Measurements from ENCODE around the gene SLC27A3. TPM values are rescaled to one million over a fixed set of nuclear protein-coding genes. Genes with fewer than 3 reads are reported as not detected.
A peak's percentile ranks its signal among the peaks of the same experiment; 100 is the strongest.

The SLC27A3 gene
- total and polyA plus RNA-seq, 2 donors (not counting 3 experiments of a cell fraction or from before 2014, with no cell fraction given) = 26.6 to 34.3 TPM

DNA sequence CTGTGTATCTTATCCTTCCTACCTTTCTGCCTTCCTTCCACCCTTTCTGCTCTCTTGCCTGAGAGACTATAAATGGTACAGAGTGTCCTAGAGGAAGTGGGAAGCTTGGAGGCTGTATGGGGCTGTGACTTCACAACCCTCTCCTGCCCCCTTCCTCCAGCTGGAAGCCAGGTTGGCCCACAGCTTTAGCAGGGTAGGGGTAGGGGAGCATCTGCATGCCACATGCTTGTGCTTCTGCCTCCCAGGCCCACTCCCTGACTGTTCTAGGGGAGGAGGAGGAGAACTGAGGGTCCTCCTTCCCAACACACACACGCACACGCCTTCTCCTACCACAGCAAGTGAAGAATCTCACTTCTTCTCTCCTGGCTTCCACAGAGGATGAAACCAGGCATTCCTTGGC lies 3.9 kb upstream of the SLC27A3 start:
- Histone ChIP-seq H3K27ac (ENCODE audit: insufficient read depth, low read depth, low read length) (no peak overlapping the region), H3K79me2 (ENCODE audit: control insufficient read depth, insufficient read depth, low read length) (no peaks in the 10 kb centered on the region), H3K9me1 (replicated peaks; ENCODE audit: control insufficient read depth, extremely low read depth, insufficient read depth, low read length) (no peaks in the 10 kb centered on the region), H3K4me1 (ENCODE audit: control insufficient read depth, extremely low read depth, insufficient read depth, low read length) (peaks cover 49% of the 10 kb centered on the region), H3K4me3 (replicated peaks in 1 of 3; ENCODE audit: insufficient read depth in 1 of 3, low read depth in 1 of 3, low read length in 3 of 3) (no peak overlapping the region), H3K27me3 (ENCODE audit: control insufficient read depth in 2 of 2, insufficient read depth in 2 of 2, low read length in 2 of 2) (no peaks in the 10 kb centered on the region), H3K9ac (replicated peaks; ENCODE audit: extremely low read depth, insufficient read depth, low read length) (no peak overlapping the region), H3K9me3 (replicated peaks; ENCODE audit: control insufficient read depth, insufficient read depth, low read length) (no peaks in the 10 kb centered on the region), H3K4me2 (ENCODE audit: insufficient read depth, low read length) (no peak overlapping the region), H4K20me1 (replicated peaks; ENCODE audit: control insufficient read depth, extremely low read depth, insufficient read depth, low read length) (no peaks in the 10 kb centered on the region), H2AFZ (ENCODE audit: low read depth, low read length) (no peak overlapping the region), H3K36me3 (ENCODE audit: control insufficient read depth in 2 of 2, extremely low read depth in 1 of 2, insufficient read depth in 2 of 2, low read length in 2 of 2) (peaks cover 5 to 19% of the 10 kb centered on the region in 2 experiments)
- peak; percentile 40 for FAIRE-seq
- DNase-seq (ENCODE audit: low read depth, low spot score) = no peak
- intact Hi-C loops (cut with micrococcal nuclease) = loop anchor here (1.0 kb wide), 2 partner anchors 19 to 73 kb away; no protein-coding TSS in a partner anchor
- ChIA-PET CTCF (interaction anchor here (1.0 to 6.2 kb wide), 8 partner anchors 8 to 199 kb away, joined by 3 to 83 read pairs (median 10); partner anchors contain the start of gene NPR1), POLR2A (interaction anchor here (0.6 kb wide), 1 partner anchor 20 kb away, joined by 4 read pairs; no protein-coding TSS in a partner anchor)
- TF ChIP-seq MYC (IDR thresholded peaks at IDR 0.05; ENCODE audit: low read depth, low read length) (no peak), JUN (IDR thresholded peaks at IDR 0.05; ENCODE audit: borderline replicate concordance, insufficient read depth, insufficient read length, low read depth) (no peak)
- BruUV-seq (replicated peaks) = no TSS peak
- dilution Hi-C loops (cut with MboI; ENCODE audit: extremely low pct_ligation_motif_present, low sequenced_read_pairs) = no loop called here

DNA sequence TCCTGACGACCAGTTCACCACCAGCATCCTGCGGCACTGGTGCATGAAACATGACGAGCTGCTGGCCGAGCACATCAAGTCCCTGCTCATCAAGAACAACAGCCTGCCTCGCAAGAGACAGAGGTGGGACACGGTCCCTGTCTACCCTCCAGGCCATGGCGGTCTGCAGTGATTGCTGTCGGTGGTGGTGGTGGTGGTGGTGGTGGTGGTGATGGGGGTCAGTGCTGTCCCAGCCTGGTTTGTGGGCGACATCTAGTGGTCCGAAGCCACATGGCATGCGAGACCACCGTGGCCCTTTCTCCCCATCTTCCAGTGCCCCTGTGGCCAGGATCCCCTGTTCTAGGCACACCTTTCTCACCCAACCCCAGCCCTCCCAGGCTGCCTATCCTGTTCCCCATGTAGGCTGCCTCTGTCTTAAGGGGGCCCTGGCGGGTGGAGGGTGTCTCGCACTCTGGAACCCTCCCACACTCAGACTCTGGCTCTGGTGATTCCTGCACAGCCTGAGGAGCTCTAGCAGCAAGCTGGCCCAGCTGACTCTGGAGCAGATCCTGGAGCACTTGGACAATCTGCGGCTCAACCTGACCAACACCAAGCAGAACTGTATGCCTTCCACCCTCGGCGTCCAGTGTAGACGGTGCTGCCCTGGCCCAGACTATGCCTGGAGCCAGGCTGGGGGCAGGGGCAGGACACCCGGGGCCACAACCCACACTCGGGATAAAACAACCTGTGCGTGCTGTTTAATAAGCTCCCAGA lies 3.2 kb upstream of the SLC27A3 start:
- Histone ChIP-seq H3K27me3 (ENCODE audit: control insufficient read depth in 2 of 2, insufficient read depth in 2 of 2, low read length in 2 of 2) (no peaks in the 10 kb centered on the region), H3K9me3 (replicated peaks; ENCODE audit: control insufficient read depth, insufficient read depth, low read length) (no peaks in the 10 kb centered on the region), H3K4me2 (ENCODE audit: insufficient read depth, low read length) (no peak overlapping the region), H3K9ac (replicated peaks; ENCODE audit: extremely low read depth, insufficient read depth, low read length) (no peak overlapping the region), H2AFZ (ENCODE audit: low read depth, low read length) (no peak overlapping the region), H3K9me1 (replicated peaks; ENCODE audit: control insufficient read depth, extremely low read depth, insufficient read depth, low read length) (no peaks in the 10 kb centered on the region), H3K4me3 (replicated peaks in 1 of 3; ENCODE audit: insufficient read depth in 1 of 3, low read depth in 1 of 3, low read length in 3 of 3) (no peak overlapping the region), H3K27ac (ENCODE audit: insufficient read depth, low read depth, low read length) (no peak overlapping the region), H3K36me3 (ENCODE audit: control insufficient read depth in 2 of 2, extremely low read depth in 1 of 2, insufficient read depth in 2 of 2, low read length in 2 of 2) (peaks cover 5 to 19% of the 10 kb centered on the region in 2 experiments), H3K4me1 (ENCODE audit: control insufficient read depth, extremely low read depth, insufficient read depth, low read length) (peaks cover 51% of the 10 kb centered on the region), H4K20me1 (replicated peaks; ENCODE audit: control insufficient read depth, extremely low read depth, insufficient read depth, low read length) (no peaks in the 10 kb centered on the region), H3K79me2 (ENCODE audit: control insufficient read depth, insufficient read depth, low read length) (no peaks in the 10 kb centered on the region)
- BruUV-seq (replicated peaks) = no TSS peak
- intact Hi-C loops (cut with micrococcal nuclease) = loop anchor here (1.0 to 2.0 kb wide), 7 partner anchors 9 to 261 kb away; no protein-coding TSS in a partner anchor
- POLR2A ChIA-PET = no interaction called here
- DNase-seq (ENCODE audit: low read depth, low spot score) (peak; percentile 41), FAIRE-seq (peak; percentile 64)
- CTCF ChIA-PET = interaction anchor here (0.6 to 6.2 kb wide), 14 partner anchors 8 to 215 kb away, joined by 3 to 83 read pairs (median 6); partner anchors contain the start of genes NPR1, RAB13 and S100A13
- dilution Hi-C loops (cut with MboI; ENCODE audit: extremely low pct_ligation_motif_present, low sequenced_read_pairs) = no loop called here
- no peak for TF ChIP-seq GATA2 (IDR thresholded peaks at IDR 0.05; ENCODE audit: insufficient read depth, insufficient read length, low read depth, low read length)
- TF ChIP-seq, protein P1, sequence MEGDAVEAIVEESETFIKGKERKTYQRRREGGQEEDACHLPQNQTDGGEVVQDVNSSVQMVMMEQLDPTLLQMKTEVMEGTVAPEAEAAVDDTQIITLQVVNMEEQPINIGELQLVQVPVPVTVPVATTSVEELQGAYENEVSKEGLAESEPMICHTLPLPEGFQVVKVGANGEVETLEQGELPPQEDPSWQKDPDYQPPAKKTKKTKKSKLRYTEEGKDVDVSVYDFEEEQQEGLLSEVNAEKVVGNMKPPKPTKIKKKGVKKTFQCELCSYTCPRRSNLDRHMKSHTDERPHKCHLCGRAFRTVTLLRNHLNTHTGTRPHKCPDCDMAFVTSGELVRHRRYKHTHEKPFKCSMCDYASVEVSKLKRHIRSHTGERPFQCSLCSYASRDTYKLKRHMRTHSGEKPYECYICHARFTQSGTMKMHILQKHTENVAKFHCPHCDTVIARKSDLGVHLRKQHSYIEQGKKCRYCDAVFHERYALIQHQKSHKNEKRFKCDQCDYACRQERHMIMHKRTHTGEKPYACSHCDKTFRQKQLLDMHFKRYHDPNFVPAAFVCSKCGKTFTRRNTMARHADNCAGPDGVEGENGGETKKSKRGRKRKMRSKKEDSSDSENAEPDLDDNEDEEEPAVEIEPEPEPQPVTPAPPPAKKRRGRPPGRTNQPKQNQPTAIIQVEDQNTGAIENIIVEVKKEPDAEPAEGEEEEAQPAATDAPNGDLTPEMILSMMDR (IDR thresholded peaks at IDR 0.05; ENCODE audit: extremely low read depth in 1 of 2, insufficient read depth in 1 of 2, low read depth in 1 of 2, low read length in 2 of 2) = peak; percentile 54 to 77
- no peak for TF ChIP-seq FOS (IDR thresholded peaks at IDR 0.05; ENCODE audit: borderline replicate concordance, insufficient read depth, low read length)
- no peak for TF ChIP-seq EZH2 (IDR thresholded peaks at IDR 0.05; ENCODE audit: borderline replicate concordance, low read depth, low read length, severe bottlenecking)
- TF ChIP-seq, protein P2, sequence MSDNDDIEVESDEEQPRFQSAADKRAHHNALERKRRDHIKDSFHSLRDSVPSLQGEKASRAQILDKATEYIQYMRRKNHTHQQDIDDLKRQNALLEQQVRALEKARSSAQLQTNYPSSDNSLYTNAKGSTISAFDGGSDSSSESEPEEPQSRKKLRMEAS (IDR thresholded peaks at IDR 0.05; ENCODE audit: insufficient read depth, insufficient read length) = peak; percentile 14
